ENCODE data around the gene HOXC12.

Gene HOXC12, protein sequence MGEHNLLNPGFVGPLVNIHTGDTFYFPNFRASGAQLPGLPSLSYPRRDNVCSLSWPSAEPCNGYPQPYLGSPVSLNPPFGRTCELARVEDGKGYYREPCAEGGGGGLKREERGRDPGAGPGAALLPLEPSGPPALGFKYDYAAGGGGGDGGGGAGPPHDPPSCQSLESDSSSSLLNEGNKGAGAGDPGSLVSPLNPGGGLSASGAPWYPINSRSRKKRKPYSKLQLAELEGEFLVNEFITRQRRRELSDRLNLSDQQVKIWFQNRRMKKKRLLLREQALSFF

DNA sequence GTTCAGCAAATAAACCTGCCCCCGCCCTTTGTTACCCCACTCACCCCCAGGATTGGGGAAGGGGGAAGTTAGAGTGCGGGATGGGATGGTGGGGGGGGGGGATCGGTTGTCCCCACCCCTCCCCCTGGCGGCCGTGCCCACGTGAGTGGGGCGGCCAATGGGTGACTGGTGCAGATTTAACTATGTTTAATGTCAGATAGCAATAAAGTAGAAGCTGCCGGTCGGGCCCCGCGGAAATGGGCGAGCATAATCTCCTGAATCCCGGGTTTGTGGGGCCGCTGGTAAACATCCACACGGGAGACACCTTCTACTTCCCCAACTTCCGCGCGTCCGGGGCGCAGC is at the start of gene HOXC12:
TSS of gene HOXC12 (plus strand) at position 210 of the 342 bp plus-strand sequence. CDS start at position 237, 27 bp downstream.
- DNase-seq = no peak

DNA sequence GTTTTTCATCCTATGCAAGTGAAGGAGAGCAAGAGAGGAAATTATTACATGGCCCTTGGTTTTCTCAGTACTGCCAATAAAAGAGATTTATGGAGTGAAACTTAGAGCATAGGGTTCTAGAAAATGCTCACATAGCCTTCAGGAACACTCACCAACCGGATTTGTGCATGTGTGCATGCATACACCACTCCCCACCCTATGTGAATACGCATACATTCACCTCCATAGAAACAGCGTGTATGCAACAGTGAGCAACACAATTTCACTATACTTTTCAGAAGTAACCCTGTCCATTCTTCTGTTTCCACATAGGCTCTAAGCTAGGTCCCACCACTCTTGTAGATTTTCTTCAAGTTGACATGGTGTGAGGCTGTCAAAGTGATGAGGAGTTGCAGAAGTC is 47.6 kb upstream of the HOXC12 start:
- no peak for DNase-seq

DNA sequence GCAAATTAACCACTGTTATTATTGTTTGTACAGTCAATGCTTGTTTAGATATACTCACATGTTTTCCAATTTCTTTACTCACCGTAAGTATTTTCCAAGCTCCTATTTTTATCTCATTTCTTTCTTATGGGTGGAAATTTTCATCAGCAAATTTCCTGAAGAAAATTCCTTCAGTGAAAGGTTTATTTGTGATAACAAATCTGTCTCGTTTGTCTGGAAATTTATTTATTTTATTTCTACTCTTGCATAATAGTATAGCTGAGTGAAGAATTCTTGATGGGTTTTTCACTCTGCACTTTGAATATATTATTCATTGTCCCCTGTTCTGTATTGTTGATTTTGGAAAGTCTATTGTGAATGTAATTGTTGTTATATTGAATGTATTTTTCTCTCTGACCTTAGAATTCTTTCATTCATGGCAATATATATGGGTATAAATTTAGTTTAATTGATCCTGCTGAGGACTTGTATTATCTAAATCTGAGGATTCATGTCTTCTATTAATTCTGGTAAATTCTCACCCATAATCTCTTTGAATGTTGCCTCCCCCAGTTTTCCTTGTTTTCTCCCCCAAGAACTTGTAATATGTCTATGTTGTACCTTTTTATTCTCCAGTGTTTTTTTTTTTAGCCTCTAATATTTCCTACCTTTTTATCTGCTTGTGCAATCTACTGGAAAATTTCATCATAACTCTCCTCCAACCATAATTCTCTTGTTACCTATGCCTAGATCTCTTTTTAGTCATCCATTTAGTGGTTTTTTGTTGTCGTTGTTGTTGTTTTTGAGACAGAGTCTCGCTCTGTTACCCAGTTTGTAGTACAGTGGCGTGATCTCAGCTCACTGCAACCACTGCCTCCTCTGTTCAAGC is 37.7 kb upstream of the HOXC12 start:
- DNase-seq = no peak

DNA sequence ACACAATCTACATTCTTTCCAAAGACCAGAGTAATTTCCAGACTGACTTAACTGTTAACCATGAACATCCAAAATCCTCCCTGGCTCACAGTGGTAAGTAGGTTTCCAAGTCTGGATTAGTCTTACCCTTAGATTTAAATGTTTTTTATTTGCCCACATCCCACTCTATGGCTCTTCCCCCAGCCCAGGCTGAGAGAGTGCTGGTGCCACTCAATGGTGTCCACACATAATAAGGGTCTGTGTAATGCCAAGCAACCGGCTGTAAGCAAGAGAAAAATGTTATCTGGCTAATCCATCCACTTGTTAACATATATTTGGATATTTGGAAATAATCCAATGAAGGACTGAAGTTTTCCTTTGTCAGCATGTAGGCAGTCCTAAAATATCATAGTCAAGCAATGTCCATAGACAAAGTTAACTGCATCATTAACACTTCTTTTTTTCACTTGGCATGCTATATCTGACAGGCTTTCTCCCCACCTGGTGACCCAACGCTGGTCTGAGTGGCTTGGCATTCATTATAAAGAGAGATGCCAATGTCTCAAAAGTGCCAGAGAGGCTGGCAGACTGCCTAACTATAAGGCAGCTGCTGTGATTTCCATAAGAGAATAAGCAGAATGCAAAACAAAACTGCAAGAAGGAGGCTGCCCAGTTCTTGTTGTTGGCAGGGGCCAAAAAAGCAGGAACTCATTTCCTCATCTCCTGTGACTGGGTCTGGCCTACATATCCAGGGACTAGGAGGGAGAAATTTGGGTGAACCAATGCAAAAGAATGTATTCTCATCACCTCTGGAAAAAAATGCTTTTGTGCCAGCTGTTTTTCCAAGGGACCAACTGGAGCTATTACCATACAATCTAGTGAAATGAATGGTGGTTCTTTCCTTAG is 29.9 kb upstream of the HOXC12 start:
- no peak for DNase-seq

DNA sequence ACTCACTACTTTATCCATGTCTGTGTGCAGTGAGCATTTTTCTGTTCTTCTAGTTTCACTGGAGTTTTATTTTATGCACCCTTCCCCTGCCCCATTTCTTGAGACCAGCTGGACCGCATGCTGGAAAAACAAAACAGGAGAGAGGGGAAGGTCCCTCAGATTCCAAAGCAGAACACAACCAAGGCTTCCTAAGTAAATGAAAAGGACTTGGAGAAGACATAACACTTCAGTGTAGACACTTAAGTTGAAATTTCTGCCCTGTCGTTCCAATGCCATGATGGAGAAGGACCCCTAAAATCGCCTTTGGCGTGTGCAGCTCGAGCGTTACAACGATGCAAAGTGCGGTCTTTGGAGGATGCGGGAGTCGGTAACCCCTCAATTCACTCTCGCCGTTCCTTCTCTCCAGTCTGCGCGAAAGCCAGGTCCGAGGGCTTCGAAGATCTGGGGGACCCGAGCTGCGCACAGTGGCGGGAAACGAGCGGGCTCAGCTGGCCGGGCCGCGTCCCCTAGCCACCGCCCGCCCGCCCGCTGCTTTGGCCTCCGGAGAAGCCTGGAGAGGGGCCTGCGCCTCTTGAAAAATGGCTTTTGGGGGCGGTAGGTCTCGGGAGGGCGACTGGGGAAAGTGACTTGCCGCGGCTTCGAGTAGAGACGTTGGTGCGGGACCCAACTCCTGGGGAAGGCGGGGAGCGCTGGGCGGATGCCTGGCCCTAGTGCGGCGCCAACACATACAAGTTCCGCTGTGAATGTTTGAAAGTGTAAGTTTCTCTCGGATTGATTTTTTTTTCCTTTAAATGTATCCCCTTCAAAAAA is 27.3 kb upstream of the HOXC12 start:
- DNase-seq = no peak

DNA sequence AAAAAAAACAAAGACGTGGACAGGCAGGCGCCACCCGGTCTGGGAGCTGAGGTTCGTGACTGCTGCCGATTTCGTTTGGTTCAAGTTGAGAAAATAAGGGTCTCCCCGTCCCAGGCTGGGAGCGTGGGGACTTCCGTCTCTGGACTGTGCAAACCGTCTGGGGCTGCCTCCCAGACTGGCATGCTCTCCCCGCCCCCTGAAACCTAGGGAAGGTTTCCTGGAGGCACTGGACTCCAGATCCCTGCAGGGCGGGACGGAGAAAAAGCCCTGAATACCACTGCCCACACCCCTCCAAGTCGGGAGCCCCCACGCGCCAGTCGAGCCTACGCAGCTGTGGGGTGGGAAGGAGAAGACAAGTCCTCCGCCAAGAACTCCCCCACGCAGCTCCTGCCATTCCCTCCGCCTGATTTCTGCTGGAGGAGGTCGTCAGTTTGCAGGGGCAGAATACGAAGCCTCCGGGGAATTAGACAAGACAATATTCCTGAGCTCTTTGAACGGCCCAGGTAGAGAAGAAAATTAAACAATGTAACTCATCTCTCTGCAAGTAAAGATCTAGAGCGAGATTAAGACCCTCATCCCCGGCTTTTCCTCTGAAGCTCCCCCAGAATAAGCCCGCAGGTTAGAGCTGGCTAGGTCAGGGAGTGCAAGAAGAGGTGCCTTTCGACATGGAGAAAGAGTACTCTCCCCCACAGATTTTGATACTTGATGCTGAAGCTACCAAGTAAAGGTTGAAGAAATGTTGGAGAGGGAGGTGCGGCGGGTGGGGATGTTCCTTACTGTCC is 26.5 kb upstream of the HOXC12 start:
- no peak for DNase-seq

DNA sequence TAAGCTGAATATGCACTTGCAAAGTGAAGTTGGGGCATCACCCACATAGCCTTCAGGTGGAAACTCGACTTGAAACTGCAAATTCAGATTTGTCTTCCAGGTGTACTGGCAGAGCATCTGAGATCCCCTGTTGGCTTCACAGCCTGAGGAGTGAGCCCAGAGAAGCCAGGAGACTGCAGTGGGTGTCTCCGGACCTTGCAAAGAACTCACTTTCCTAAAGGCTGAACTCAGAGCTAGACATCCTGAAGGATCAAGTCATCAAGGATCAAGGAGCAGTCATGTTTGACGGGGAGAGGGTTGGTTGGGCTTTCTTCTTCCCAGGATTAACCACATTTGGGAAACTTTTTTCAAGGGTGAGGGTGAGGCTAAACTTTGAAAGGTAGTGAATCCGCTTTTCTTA is 25.2 kb upstream of the HOXC12 start:
- no peak for DNase-seq

DNA sequence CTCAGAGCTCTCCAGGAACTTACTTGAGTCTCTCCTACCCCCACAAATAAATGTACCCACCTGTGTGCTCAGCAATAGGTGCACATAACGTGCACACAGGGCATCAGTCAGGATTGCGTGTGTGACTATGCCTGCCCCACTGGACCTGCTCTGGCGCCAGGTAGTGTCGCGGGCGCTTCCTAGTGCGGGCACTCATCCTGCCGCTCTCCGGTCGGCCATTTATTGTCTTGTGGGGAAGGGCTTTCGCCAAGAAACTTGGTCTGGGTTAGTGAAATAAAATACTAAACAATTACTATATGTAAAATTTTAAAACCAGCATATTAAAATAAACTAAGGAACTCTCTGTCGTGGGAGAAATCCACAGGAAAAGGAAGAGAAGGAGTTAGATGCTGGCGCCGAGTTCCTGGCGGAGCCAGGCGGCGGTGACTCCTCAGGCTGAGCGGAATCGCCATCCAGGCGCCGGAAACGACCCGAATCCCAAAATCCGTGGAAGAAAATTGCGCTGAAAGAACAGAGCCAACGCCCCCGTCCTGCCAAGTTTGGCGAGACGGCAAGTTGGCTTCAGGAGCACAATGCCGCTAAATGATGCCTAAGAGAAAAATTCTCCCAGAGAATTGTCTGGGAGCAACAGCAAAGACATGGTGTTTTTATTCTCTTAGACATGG is 24.0 kb upstream of the HOXC12 start:
- DNase-seq = no peak

DNA sequence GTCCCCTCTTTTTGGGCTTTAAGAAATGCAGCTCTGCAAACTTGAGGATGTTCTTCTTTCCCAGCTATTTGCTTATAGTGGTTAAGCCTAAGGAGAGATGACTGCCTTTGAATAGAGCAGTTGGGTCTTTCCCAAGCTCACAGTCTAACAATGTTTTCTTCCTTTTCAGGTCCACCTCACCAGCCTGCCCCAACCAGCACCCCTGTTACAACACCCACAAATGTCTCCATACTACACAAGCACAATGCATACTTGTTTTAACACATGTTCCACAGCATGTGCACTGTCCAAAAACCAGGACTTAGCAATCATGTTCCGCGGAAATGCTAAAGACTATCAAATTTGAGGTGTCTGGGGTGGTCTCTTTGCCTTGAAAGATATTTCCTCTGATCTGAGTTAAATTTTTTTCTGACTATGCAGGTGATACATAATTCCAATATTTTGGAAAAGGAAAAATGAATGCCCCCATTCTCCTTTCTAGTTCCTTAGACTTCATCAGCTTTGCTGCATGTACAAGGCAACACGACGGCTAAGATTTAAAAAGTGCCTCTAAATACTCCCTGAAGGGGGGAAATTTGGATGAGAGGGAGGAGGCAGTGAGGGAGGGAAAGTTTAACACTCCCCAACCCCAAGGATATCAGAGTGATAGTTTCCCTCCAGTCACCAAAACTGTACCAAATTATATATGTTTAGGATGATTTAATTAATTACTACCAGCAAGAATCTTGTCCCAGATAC is 22.7 kb upstream of the HOXC12 start:
- no peak for DNase-seq

DNA sequence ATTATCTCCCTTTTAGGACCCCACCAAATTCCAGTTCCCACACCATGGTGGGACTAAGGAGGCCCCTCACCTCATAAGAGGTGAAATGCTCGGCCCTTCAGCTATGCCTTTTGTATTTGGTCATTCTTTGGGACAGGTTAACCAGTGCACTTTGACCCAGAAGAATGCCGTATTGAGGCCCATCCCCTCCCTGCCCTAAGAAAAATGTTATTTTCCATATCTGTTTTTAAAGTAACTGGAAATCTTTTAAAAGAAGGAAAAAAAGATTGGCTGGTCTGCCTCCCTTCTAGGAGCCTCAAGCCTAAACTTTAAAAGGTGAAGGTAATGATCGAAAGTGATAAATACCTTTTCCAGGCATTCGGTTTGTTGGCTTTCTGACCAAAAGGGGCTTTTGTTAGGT is 21.8 kb upstream of the HOXC12 start:
- DNase-seq = no peak

DNA sequence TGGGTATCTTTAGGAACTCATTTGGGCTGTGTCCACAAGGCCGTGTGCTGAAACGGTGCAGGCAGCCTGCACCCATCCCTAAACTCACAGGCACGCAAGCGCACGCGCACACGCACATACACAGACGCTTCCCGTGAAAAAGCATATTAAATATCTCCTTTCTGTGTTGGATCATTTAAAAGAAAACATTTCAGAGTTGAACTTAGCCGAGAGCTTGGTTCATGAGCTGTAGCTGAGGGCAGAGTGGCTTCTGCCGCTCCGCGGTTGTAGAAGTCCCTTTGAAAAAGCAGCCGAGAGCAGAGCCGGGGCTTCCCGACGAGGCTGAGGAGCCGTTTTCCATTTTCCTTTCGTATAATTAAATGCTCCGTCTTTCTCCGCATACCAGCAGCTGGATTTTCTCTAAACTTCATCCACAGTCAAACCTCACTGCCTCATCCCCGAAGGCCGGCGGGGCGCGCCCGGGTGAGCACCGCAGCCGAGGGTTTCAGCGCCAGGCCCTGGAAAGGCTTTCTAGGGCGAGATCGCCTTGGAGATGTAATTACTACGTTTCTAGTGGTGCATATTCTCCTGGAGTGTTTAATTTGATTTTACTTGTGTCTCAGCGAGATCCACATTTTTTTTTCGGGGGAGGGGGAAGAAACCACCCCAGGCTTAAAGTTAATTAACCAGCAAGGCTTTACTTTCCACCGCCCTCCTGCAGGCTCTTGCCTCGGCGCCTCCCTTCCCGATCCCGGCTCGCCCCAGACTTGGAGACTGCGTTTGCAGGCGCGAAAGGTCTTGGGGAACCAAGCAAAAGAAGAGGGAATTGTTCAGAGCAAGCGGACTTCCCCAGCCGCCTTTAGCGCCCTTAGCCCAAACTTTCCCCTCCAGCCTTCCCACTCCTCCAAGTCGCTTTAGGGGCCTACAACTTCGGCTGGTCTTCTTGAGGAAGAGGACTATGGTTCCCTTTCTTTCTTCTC is 19.0 kb upstream of the HOXC12 start:
- no peak for DNase-seq

DNA sequence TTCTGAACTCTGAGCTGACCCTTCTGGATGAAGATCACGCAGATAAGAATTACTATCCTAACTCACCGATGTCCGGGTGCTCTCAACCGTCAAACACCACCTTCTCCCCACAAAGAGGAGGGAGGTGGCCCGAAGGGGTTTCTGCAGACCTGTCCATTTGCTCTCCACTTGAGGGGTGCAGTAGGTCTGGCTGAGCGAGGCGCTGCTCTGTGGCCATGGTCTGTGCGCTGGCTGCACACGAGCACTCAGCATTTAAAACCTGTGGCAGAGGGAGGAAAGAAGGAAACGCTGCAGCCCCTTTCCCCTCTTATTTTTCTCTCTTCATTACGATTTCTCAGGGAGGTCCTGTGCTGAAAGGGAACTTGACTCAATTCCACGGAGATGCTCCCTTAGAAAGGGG is 17.6 kb upstream of the HOXC12 start:
- DNase-seq = no peak

DNA sequence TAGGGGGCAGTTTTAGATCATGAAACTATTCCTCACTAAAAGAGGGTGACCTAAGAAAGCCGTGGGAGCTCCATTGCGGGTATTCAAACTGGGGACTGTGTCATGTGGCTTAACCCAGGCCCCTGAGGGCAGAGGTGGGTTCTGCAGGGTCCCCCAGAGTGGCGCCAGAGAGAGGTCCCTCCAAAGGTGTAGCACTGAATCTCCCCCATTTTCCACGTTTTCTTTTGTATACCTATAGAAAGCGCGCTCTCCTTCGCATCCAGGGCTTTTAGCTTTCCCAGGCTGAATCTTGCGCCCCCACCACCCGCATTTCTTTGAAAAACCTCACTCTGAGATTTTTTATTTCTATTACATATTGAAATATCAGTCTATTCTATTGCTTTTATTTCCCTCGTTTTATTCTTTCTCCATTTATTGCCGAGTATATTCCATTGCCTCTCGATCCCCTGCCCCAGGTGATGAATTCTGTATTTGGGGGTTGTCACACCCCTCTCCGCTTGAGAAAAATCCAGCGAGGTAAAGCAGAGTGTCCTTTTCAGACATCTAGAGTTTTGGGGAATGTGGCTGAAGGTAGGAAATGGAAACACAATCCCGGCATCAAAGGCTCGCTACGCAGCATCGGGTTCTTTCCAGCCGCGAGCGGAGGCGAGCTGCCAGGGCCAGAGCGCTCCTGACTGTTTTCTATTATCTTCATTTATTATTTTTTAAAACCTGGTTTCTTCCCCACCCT is 16.9 kb upstream of the HOXC12 start:
- DNase-seq = no peak

DNA sequence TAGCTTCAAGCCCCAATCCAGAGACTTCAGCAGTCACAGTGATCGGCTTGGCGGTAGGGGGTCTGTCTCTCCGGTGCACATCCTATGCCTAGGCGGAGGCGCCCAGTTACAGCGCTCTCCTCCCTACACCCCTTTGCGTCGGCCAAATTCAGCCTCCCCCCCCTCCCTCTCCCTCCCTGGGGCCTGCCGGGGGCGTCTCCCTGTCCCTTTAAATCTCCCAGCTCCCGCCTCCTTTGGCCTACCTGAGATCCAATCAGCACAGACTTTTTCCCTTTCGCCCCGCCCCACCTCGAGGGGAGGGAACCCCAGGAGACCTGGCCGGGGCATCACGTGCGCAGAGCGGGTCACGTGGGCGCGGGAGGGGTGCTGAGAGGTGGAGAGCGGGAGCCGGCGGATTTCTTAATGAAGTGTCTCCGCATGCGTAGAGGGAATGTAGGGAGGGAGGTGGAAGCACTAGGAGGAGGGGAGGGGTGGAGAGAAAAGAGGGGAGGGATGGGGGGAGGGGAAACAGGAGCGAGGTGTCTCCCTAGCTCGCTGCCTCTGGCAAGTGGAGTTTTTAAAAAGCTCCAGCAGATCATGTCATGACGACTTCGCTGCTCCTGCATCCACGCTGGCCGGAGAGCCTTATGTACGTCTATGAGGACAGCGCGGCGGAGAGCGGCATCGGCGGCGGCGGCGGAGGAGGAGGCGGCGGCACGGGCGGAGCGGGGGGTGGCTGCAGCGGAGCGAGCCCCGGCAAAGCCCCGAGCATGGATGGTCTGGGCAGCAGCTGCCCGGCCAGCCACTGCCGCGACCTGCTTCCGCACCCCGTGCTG is 16.2 kb upstream of the HOXC12 start, which contains the start of gene HOXC13:
TSS of gene HOXC13 (plus strand) at position 506 of the 815 bp plus-strand sequence. CDS start at position 582, 76 bp downstream.
- no peak for DNase-seq

DNA sequence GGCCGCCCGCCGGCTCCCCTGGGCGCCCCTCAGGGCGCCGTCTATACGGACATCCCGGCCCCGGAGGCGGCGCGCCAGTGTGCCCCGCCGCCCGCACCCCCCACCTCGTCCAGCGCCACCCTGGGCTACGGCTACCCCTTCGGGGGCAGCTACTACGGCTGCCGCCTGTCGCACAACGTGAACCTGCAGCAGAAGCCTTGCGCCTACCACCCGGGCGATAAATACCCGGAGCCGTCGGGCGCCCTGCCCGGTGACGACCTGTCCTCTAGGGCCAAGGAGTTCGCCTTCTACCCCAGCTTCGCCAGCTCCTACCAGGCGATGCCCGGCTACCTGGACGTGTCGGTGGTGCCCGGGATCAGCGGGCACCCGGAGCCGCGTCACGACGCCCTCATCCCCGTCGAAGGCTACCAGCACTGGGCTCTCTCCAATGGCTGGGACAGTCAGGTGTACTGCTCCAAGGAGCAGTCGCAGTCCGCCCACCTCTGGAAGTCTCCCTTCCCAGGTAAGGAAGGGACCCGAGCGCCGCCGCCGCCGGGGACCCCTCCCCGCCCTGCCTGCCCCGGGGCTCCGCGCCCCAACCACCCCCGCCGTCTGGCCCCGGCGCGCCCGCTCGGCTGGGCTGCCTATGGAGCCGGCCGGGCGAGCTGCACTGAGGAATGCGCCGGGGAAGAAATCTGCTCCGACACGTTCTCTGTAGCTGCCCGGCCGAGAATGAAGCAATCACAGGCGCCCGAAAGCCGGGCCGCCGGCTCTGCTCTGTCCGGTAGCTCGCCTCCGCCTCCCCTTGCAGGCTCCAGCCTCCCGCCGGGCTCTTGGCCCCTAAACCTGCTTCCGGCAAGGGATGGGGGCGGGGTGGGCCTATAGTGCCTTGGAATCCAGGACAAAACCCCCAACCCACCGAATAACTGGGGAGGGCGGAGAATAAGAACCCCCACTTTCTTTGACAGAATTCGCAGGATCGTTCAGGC is 15.3 kb upstream of the HOXC12 start:
- DNase-seq = no peak

DNA sequence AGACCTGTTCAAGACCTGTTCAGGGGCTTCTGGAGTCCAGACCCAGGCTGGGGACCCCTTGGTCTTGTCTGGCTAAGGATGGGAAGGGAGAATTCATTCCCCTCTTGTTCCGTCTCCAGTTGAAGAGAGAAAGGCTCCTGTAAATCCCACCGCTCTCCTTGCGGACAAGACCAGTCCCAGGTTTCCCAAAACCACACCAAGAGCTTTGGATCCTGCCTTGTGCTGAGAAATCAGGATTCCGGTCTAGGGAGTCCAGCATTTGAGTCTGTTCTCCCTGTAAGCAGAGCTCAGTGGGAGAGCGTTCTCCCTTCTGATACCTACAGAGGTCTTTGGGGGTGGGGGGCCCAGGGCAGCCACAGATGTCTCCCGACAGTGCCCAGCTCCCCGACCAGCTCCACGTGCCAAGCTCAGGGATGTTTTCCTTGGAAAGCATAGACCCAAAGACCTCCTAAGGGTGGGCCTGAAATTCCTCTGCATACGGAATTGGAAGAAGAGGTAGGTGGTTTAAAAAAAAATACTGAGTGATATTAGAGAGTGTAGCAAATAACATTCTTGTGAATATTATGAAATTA is 14.2 kb upstream of the HOXC12 start:
- DNase-seq = no peak

Data from activated naive CD4-positive, alpha-beta T cell (primary cell).